Epithelial cell of esophagus (primary cell): ENCODE measurements around the gene COL20A1.

Source experiments
- DNase-seq: peaks from one replicate; pipeline ENCODE4 v3.0.0; 2010; ENCODE audit warnings: low read depth
- H3K4me3 ChIP-seq: 2 replicates; pipeline ENCODE4 v1.5.1; 2011; ENCODE audit warnings: mild to moderate bottlenecking, low read length, control low read depth
- TF ChIP-seq, protein P1 (sequence below): IDR thresholded peaks from 2 replicates; pipeline ENCODE4 v1.5.1; 2011; ENCODE audit warnings: low read depth, mild to moderate bottlenecking, low read length, control low read depth, inconsistent platforms; ENCODE audit not compliant: insufficient read depth; ENCODE audit errors: missing control alignments

Gene COL20A1

DNA sequence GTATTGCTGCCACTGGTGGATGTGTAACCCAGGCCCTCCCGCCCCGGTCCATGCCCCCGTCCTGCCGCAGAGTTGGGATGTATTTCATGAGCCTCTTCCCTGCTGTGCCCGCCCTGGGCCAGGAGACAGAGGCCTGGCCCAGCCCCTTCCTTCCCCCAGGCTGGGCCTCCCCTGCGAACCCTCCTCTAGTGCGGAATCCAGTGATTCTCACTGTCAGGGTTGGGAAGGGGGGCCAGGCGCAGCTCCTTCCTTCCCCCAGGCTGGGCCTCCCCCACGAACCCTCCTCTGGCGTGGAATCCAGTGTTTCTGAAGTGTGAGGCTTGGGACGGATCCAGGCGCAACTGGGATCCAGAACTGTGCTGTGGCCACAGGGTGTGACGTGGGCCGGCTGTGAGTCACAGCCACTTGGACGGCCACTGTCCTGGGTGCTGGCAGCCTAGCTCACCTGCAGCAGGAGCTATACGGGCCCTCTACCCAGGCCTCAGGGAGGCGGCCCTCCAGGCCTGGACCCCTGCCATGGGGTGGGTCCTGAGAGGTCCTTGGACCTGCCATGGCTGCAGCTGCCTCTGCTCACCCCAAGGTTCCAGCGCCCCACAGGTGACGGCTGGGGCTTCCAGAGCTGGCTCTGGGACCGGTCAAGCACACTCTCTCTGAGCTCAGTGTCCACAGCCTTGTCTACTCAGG lies 28.3 kb downstream of the COL20A1 start:
- TF ChIP-seq, protein P1, sequence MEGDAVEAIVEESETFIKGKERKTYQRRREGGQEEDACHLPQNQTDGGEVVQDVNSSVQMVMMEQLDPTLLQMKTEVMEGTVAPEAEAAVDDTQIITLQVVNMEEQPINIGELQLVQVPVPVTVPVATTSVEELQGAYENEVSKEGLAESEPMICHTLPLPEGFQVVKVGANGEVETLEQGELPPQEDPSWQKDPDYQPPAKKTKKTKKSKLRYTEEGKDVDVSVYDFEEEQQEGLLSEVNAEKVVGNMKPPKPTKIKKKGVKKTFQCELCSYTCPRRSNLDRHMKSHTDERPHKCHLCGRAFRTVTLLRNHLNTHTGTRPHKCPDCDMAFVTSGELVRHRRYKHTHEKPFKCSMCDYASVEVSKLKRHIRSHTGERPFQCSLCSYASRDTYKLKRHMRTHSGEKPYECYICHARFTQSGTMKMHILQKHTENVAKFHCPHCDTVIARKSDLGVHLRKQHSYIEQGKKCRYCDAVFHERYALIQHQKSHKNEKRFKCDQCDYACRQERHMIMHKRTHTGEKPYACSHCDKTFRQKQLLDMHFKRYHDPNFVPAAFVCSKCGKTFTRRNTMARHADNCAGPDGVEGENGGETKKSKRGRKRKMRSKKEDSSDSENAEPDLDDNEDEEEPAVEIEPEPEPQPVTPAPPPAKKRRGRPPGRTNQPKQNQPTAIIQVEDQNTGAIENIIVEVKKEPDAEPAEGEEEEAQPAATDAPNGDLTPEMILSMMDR: no peak
- DNase-seq: no peak
- no peak overlapping the region for H3K4me3 ChIP-seq

DNA sequence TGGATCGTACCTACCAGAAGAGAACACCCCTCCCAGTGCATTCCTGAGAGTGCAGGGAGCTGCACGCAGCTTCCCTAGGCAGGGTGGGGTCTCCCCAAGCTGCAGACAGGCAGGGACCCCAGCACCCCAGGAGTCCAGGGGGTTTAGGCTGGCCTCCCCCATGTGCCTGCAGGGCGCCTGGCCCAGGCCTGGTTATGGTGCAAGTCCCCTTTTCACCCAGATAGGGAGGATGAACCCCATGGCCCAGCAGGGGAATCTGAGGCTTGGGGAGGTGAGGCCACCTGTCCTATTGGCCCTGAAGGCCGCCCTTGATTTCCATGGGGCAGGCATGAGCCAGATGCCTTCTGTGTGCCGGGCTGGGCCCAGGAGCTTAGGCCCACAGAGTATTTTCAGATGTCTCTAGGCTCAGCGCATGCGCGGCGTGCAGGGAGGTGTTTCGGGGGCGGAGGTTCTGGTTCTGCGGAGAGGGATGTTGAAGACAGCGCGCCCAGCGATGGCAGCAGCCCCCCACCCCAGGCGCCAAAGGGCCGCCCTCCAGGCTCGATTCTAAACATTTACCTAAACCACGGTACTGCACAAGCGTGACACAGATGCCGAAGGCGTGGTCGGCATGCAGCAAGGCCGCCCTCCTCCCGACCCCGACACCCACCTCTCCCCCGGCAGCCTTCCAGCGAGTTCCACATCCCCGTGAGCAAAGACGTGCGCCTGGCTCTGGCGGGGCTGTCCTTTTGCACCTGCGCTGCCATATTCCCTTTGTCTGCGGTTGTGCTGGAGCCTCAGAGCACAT lies 29.4 kb downstream of the COL20A1 start:
- no peak for DNase-seq
- no peak overlapping the region for H3K4me3 ChIP-seq
- TF ChIP-seq, protein P1: no peak

DNA sequence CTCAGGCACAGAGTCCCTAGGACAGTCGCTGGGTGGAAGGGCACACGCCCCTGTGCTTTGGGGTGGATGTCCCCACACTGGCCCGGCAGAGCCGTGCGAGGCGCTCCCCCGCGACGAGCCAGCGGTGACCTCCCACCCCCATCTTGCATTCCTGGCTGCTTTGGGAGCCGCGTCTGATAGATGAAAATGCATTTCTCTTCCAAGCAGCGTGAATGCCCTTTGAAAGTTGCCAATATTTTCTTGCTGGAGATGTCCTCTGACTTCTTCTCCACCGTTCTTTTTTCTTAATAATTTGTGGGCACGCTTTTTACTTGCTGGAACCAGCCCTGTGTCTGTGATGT lies 29.9 kb downstream of the COL20A1 start:
- no peak overlapping the region for H3K4me3 ChIP-seq
- TF ChIP-seq, protein P1: no peak
- DNase-seq: no peak

DNA sequence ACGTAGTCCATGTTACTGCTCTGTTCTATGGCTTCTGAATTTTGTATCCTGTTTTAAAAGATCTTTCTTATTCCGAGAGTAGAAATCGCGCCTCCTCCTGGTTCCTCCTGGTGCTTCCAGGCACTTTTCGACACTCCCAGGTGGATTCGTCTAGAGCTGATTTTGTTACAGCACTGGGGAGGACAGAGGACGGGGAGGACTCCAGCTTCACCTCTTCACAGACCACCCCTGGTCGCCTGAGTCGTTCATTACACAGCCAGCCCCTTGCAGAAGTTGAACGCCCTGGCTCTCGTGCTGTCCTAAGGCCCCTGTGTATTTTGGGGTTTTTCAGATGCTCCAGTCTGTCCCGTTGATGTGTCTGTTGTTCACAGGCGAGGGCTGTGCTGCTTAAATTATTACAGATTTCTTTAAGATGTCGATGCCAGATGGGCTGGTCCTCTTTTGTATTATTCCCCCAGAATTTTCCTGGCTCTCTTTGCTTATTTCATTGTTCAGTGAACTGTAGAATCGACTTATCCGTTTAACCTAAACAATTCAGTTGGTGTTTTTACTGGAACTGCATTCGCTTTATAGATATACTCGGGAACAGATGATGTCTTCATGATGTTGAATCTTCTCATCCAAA lies 30.5 kb downstream of the COL20A1 start:
- H3K4me3 ChIP-seq: no peak overlapping the region
- no peak for DNase-seq
- TF ChIP-seq, protein P1: no peak

DNA sequence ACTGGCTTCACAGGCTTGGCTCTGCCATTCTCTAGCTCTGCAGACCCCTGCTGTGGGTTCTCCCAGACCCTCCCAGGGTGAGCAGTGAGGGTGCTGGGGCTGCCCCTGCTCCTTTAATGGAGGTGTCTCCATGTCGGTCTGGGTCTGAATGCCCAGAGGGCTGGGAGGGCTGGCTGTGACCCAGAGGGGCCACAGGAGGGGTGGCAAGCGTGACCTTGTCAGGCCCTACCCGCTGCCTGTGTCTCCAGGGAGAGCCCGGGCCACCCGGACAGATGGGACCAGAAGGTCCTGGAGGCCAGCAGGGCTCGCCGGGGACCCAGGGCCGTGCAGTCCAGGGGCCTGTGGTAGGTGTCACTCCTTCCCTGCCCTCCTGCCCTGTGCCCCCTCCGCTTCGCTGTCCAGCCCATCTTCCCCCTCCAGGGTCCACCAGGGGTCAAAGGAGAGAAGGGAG lies 32.1 kb downstream of the COL20A1 start:
- no peak for DNase-seq
- no peak overlapping the region for H3K4me3 ChIP-seq
- TF ChIP-seq, protein P1: no peak

DNA sequence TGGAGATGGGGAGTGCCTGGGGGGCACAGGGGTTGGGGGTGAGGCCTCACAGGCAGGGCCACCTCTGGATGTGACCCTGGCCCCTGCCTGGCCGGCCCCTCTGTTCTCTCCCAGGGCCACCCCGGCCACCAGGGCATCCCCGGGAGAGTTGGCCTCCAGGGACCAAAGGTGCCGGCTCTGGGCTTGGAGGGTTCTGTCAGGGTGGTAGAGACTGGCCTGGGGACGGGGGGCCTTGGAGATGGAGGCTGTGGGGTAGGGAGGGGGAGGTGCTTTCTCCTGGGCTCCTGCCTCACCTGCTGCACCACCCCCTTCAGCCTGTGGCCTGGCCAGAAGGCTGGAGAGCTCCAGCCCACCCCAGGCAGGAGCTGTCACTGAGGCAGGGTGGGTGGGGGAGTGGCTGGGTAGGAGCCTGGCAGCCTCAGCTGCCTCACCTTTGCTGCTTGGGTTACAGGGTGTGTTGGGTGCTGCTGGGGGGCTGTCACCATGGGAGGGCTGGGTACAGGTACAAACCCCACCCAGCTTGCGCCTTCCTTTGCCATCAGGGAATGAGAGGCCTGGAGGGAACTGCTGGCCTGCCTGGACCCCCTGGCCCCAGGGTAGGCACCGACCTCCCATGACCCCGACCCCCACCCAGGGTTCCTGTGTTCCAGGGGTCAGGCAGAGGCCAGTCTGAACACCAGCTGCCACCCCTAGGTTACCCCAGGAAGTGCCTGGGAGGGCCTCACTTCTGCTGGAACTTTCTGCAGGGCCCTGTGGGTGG lies 32.7 kb downstream of the COL20A1 start:
- H3K4me3 ChIP-seq: no peak overlapping the region
- TF ChIP-seq, protein P1: no peak
- DNase-seq: no peak
